ENCODE data around the gene RBM47.

The RBM47 gene

DNA sequence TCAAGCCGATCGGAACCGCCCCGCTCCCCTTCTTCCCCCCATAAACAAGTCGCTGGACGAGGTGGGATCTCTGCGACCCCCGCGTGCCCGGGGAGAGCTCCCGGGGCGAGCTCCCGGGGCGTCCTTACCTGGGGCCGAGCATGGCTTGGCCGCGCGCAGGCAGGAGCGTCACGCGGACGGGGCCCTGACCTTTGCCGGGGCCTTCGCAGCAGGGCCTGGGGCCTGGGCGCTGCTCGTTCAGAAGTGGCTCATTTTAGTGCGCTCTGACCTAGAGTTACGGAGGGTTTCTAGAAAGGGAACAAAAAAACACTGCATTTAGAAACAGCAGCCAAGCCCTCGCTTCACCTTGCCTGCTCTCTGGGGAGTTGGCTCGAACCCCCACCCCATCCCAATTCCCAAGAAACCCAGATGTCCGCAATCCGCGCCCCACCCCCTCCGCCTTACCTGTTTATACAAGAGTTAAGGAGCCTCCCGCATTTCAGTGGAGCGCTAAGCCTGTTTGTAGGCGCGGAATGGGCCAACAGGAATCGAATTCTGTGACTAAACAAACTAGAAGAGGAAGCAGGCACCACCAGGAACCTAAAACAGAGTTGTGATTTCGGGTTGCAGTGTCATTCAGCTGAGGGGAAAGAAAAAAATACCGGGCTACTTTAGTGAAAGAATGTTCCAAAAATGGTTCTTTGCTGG is 814 bp upstream of the RBM47 start:
- TF ChIP-seq, protein P1, sequence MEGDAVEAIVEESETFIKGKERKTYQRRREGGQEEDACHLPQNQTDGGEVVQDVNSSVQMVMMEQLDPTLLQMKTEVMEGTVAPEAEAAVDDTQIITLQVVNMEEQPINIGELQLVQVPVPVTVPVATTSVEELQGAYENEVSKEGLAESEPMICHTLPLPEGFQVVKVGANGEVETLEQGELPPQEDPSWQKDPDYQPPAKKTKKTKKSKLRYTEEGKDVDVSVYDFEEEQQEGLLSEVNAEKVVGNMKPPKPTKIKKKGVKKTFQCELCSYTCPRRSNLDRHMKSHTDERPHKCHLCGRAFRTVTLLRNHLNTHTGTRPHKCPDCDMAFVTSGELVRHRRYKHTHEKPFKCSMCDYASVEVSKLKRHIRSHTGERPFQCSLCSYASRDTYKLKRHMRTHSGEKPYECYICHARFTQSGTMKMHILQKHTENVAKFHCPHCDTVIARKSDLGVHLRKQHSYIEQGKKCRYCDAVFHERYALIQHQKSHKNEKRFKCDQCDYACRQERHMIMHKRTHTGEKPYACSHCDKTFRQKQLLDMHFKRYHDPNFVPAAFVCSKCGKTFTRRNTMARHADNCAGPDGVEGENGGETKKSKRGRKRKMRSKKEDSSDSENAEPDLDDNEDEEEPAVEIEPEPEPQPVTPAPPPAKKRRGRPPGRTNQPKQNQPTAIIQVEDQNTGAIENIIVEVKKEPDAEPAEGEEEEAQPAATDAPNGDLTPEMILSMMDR (IDR thresholded peaks at IDR 0.05) = no peak

DNA sequence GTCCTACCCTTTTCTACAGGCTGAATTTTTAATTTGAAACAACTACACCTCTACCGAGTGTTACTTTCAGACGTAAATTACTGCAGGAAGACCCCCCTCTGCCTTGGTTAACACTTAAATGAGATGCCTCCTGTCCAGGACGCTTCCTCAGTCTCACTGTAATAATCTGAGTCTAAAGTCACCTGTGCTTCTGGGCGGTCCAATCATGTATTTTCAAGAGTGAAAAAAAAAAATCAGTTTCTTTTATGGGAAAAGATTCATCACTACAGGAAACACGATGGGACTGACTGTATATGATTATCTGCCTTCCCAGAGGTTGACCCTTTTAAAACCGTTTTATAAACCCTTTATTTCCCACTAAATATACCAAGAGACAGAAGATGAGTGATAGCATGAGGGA is 776 bp downstream of the RBM47 start:
- TF ChIP-seq, protein P1 (IDR thresholded peaks at IDR 0.05) = no peak

DNA sequence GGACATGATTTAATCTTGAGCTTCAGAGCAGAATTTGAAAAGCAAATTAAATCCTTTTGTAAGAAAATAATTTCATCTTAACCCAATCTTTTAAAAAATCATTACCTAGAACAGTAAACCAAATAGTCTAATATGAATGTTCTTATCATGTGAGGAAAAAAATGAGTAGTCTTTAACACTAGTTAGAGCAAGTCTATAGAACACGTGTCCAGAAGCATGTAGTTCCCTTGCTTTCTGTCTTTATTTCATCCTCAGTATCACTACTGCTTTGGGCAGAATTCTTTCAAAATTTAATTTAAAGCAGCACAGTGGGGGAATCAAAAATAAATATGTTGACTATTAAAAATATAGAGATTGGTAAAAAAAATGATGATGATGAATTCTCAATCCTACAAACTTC is 2.1 kb downstream of the RBM47 start:
- TF ChIP-seq, protein P1 (IDR thresholded peaks at IDR 0.05) = no peak

DNA sequence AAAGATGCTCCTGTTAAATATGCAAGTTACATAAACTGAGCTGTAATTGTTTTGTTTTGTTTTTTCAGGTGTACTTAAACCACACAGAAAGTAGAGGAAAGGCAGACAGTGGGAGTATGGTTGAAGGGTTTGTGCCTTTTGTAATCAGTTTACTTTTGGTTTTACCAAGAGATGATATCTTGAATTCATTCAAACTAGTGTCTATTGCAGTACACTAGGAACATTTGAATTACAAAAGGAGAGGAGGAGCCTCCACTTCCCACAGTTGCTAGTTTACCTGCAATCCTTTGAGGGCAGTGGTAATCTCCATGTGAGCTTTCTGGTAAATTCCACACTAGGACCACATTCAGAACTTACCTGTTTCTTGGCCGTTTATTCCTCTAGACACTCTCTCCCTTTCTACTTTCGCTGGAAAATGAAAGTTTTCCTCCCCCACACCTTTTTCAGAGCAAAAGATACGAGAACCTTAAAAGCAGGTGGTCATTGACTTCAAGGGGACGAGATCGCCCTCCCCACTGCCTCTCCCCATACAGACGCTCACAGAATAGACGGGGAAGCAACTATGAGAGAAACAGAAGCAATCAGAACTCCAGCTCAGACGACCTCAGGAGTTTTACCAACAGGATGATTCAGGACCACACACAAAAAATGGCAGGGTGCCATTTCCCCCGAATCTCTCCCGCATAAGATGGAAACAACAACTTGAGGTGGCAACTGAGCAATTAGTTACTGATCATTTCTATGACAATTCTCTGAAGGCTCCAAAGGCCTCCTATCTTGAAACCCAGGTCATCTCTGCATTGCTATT is 3.3 kb downstream of the RBM47 start:
- TF ChIP-seq, protein P1 (IDR thresholded peaks at IDR 0.05) = no peak

DNA sequence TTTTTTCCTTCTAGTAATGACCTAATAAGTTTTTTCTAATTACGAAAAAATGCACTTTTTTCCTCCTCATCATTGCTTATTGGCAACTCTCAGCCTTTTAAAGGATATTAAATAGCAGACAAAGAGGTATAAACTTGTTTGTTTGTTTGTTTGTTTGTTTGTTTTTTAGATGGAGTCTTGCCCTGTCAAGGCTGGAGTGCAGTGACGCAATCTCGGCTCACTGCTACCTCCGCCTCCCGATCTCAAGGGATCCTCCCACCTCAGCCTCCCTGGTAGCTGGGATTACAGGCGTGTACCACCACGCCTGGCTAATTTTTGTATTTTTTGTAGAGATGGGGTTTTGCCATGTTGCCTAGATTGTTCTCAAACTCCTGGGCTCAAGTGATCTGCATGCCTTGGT is 6.0 kb downstream of the RBM47 start:
- TF ChIP-seq, protein P1 (IDR thresholded peaks at IDR 0.05) = no peak

DNA sequence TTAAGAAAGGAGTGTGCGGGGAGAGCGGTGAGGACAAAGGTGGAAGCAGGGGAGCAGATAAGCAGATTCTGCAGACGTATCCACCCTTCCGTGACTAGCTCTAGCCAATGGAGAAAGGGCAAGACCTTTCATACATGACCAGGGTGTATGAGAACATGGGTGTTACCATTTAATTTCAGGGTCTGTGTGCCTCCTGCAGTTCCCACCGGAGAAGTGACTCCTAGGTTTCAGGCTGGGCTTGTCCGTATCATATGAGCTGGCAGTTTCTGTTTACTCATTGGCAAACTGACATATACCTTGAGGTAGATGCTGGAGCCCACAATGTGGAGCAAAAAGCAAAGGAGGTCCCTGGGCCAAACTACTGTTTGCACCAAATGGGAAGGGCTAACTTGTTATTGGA is 6.8 kb downstream of the RBM47 start:
- TF ChIP-seq, protein P1 (IDR thresholded peaks at IDR 0.05) = no peak

DNA sequence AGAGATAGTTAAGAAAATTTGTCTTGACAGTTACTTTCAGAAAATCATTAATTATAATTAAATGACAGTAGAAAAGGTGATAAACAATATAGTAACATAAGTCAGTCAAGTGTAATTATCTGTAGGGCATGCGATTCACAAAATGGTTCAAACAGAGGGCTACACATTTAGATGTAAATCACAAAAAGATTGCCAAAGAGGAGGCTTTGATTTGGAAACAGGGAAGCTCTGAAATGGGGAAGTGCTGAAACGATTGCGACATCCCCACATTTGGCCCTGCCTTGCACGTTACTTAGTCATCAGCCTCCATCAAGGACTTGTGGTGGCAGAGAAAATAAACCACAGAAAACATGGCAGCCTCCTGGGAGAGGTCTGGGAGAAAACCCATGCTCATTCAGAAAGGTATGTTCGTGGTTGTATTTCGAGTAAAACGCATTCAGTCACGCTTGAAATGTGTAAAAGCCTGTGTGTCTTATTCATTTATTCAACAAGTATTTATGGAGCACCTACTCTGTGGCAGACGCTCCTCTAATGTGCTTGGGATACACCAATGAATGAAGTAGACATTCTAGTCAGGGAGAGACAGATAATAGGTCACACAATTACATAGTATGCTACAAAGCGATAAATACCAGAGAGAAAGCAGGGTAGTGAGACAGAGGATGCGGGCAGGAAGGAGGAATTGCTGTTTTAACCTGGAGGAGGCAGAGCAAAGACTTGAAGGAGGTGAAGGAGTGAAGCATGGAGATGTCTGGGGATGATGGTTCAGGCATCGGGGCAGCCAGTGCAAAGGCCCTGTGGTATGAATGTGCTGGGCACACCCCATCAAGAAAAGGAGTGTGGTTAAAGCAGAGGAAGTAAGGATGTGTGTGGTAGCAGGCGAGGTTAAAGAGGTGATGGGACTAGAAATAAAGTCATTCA is 7.8 kb downstream of the RBM47 start:
- TF ChIP-seq, protein P1 (IDR thresholded peaks at IDR 0.05) = no peak

All from LNCAP (cell line).